Panc1 (cell line): ENCODE data around the gene SLC16A12. TPM values are rescaled to one million over a fixed set of nuclear protein-coding genes. Genes with fewer than 3 reads are reported as not detected.

Experiments used
- ATAC-seq: fragments of 200-7000 bp; cut with Tn5 transposase; 2 replicates; pipeline ENCODE4 v1.9.1; 2020; ENCODE audit warnings: mild to moderate bottlenecking, moderate library complexity
- BruUV-seq: library from RNA; stranded (reverse); fragments of 400-500 nt; replicated peaks from 2 replicates; lab custom pipeline; 2021; lab: Mats Ljungman, UMichigan
- CTCF ChIA-PET: fragments of 300-600 bp; sonication (Branson Sonifier 250); formaldehyde crosslinking; loops from one replicate; lab custom pipeline; 2022; ENCODE audit warnings: antibody characterized with exemption; lab: Charles Lee
- POLR2A ChIA-PET: fragments of 300-600 bp; sonication (Branson Sonifier 250); formaldehyde crosslinking; loops from one replicate; lab custom pipeline; 2022; ENCODE audit warnings: antibody characterized with exemption; lab: Charles Lee
- DNase-seq: peaks from one replicate; pipeline ENCODE4 v3.0.0-alpha.2; 2010; ENCODE audit warnings: low read depth, low spot score
- H3K27ac ChIP-seq: 2 replicates; pipeline ENCODE4 v1.5.1; 2011; ENCODE audit warnings: mild to moderate bottlenecking, low read length, inconsistent platforms
- H3K27me3 ChIP-seq: fragments of 200-500 bp; sonication (Bioruptor generic); 2 replicates; pipeline ENCODE4 v1.6.0; 2014; ENCODE audit warnings: low read length, inconsistent platforms; ENCODE audit not compliant: control insufficient read depth, insufficient read depth
- H3K36me3 ChIP-seq: fragments of 200-500 bp; sonication (Bioruptor generic); 2 replicates; pipeline ENCODE4 v1.5.1; 2014; ENCODE audit warnings: inconsistent platforms, mild to moderate bottlenecking, low read length, moderate library complexity; ENCODE audit not compliant: control insufficient read depth, insufficient read depth
- H3K4me1 ChIP-seq: 2 replicates; pipeline ENCODE4 v1.5.1; 2011; ENCODE audit warnings: inconsistent platforms, mild to moderate bottlenecking, low read length, moderate library complexity; ENCODE audit not compliant: control insufficient read depth, insufficient read depth
- H3K4me3 ChIP-seq, 2 experiments: 2 replicates each; pipeline ENCODE4 v1.5.1; 2011 to 2012; ENCODE audit warnings: low read depth in 2 of 2, low read length in 2 of 2, mild to moderate bottlenecking in 2 of 2, inconsistent platforms in 1 of 2, moderate library complexity in 1 of 2
- H3K9me3 ChIP-seq: fragments of 200-500 bp; sonication (Bioruptor generic); 2 replicates; pipeline ENCODE4 v1.5.1; 2014; ENCODE audit warnings: low read depth, mild to moderate bottlenecking, inconsistent platforms, low read length, moderate library complexity; ENCODE audit not compliant: control insufficient read depth, insufficient read depth
- CTCF ChIP-seq: fragments of 450-650 bp; IDR thresholded peaks from 2 replicates; pipeline ENCODE4 v1.5.1; 2017; ENCODE audit warnings: mild to moderate bottlenecking
- POLR2AphosphoS5 ChIP-seq: IDR thresholded peaks from 2 replicates; pipeline ENCODE4 v1.6.1; 2012; ENCODE audit warnings: mild to moderate bottlenecking, low read depth, low read length, moderate library complexity
- SIN3A ChIP-seq: IDR thresholded peaks from 2 replicates; pipeline ENCODE4 v1.6.1; 2012; ENCODE audit warnings: low read depth, mild to moderate bottlenecking, low read length, moderate library complexity, borderline replicate concordance; ENCODE audit not compliant: insufficient read depth
- TCF7L2 ChIP-seq: IDR thresholded peaks from 2 replicates; pipeline ENCODE4 v1.6.1; 2011; ENCODE audit warnings: mild to moderate bottlenecking, low read depth, low read length, inconsistent platforms
- in situ Hi-C: cut with HindIII; loops from 2 replicates; pipeline ENCODE4 v1.10.0; 2016; ENCODE audit warnings: low sequenced_read_pairs, low pct_unique_long_range_greater_than_20kb
- intact Hi-C: fragments of 100-400 bp; cut with micrococcal nuclease; formaldehyde crosslinking; loops from one replicate; pipeline ENCODE4 v1.10.0; 2022; ENCODE audit not compliant: unreplicated experiment
- total RNA-seq: library from RNA; stranded (reverse); gene quantifications from one replicate; pipeline ENCODE4 v1.2.1, GENCODE V29; 2021; ENCODE audit not compliant: unreplicated experiment
- TF ChIP-seq, protein P1 (sequence below), 2 experiments: IDR thresholded peaks; 2 replicates each; pipeline ENCODE4 v1.6.1; 2011 to 2012; ENCODE audit warnings: low read depth in 2 of 2, control low read depth in 1 of 2, low read length in 1 of 2, mild to moderate bottlenecking in 1 of 2, moderate library complexity in 1 of 2; ENCODE audit not compliant: insufficient read depth in 1 of 2

The SLC16A12 gene
- total RNA-seq, 1 experiment from 2014 or later = not detected

DNA sequence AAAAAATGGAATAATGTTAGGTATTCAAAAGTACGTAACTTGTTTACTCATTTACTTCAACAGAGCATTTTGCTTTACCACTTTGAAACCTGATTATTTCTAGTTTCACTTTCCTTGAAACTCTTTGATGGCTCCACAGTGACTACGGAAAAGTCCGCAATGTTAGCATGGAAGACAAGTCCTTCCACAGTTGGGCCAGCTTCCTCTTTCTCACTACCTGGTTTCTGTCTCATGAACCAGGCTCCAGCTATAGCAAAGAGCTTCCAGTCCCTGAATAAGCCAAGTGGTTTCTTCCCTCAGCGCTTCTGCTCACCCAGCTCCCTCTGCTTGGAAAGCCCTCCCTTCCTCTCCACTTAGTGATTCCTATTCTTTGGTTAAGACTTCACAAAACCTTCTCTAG, 44.8 kb upstream of the SLC16A12 start:
- Histone ChIP-seq H3K36me3 (no peaks in the 10 kb centered on the region), H3K27me3 (no peaks in the 10 kb centered on the region), H3K4me1 (no peaks in the 10 kb centered on the region), H3K27ac (no peak overlapping the region), H3K9me3 (no peaks in the 10 kb centered on the region), H3K4me3 (no peak overlapping the region)
- ATAC-seq (no peak), DNase-seq (no peak)
- ChIA-PET CTCF (no interaction called here), POLR2A (no interaction called here)
- BruUV-seq = no TSS peak
- TF ChIP-seq TCF7L2 = no peak
- no peak for TF ChIP-seq SIN3A
- TF ChIP-seq, protein P1, sequence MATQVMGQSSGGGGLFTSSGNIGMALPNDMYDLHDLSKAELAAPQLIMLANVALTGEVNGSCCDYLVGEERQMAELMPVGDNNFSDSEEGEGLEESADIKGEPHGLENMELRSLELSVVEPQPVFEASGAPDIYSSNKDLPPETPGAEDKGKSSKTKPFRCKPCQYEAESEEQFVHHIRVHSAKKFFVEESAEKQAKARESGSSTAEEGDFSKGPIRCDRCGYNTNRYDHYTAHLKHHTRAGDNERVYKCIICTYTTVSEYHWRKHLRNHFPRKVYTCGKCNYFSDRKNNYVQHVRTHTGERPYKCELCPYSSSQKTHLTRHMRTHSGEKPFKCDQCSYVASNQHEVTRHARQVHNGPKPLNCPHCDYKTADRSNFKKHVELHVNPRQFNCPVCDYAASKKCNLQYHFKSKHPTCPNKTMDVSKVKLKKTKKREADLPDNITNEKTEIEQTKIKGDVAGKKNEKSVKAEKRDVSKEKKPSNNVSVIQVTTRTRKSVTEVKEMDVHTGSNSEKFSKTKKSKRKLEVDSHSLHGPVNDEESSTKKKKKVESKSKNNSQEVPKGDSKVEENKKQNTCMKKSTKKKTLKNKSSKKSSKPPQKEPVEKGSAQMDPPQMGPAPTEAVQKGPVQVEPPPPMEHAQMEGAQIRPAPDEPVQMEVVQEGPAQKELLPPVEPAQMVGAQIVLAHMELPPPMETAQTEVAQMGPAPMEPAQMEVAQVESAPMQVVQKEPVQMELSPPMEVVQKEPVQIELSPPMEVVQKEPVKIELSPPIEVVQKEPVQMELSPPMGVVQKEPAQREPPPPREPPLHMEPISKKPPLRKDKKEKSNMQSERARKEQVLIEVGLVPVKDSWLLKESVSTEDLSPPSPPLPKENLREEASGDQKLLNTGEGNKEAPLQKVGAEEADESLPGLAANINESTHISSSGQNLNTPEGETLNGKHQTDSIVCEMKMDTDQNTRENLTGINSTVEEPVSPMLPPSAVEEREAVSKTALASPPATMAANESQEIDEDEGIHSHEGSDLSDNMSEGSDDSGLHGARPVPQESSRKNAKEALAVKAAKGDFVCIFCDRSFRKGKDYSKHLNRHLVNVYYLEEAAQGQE (IDR thresholded peaks at IDR 0.05; ENCODE audit: insufficient read depth in 1 of 2, low read depth in 2 of 2, low read length in 1 of 2) = no peak
- no peak for TF ChIP-seq POLR2AphosphoS5
- no peak for TF ChIP-seq CTCF
- intact Hi-C loops (no loop called here), in situ Hi-C loops (no loop called here)

GRCh38 chr10:89576696-89577095, 41.3 kb upstream of the SLC16A12 start:
- ATAC-seq (no peak), DNase-seq (no peak)
- no peaks in the 10 kb centered on the region for H3K27me3 ChIP-seq
- POLR2A ChIA-PET = no interaction called here
- no peak overlapping the region for H3K4me3 ChIP-seq
- intact Hi-C loops (no loop called here), in situ Hi-C loops (no loop called here)
- TF ChIP-seq SIN3A (no peak), POLR2AphosphoS5 (no peak), TCF7L2 (no peak), CTCF (no peak)
- TF ChIP-seq, protein P1 (IDR thresholded peaks at IDR 0.05; ENCODE audit: insufficient read depth in 1 of 2, low read depth in 2 of 2, low read length in 1 of 2) = no peak
- H3K4me1 ChIP-seq = no peaks in the 10 kb centered on the region
- no TSS peak for BruUV-seq
- no peak overlapping the region for H3K27ac ChIP-seq
- no peaks in the 10 kb centered on the region for H3K36me3 ChIP-seq
- no peaks in the 10 kb centered on the region for H3K9me3 ChIP-seq
- CTCF ChIA-PET = no interaction called here
